ENCODE measurements around the gene ZDHHC11B. TPM values are rescaled to one million over a fixed set of nuclear protein-coding genes. Genes with fewer than 3 reads are reported as not detected.
"Not testable (repeated sequence)": the region's sequence is repeated elsewhere in the genome, so short reads cannot be mapped to it uniquely, and the experiment has no call there.

Gene ZDHHC11B
- polyA plus RNA-seq, 1 donor: 7.3 TPM

DNA sequence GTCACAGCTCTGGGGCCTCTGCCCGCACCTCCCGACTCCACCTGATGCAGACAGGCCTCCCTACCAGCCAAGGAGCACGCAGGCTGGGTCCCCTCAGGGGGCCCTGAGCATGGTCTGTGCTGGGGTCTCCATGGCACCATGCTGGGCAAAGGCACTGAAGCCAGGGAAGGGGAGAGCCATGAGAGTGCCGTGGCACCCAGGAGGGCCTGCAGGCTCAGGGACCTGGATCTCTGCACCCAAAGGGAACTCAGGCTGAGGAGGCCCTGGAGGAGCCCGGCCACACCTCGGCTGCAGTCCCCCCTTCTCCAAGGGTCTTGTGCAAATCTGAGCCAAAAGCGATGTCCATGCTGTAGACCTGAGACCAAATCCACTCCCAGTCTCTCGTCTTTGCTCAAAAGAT is 32.5 kb downstream of the ZDHHC11B start:
- not testable (repeated sequence) for DNase-seq

DNA sequence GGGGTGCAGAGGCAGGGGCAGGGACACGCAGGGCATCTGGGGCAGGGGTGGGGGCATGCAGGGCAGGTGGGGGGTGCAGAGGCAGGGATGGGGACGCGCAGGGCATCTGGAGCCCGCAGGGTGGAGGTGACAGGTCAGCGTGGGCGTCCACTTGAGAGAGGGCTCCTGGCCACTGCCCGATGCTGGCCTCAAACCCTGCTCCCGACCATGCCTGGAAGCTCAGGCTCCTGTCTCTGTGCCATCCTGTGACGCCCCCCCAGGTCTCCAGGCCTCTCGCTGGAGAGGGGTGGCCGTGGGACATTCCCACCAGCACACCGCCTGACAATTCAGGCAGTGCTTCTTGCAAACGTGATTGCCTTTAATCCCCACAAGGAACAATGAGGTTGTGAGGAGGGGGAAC is 33.0 kb downstream of the ZDHHC11B start:
- no peak for DNase-seq

DNA sequence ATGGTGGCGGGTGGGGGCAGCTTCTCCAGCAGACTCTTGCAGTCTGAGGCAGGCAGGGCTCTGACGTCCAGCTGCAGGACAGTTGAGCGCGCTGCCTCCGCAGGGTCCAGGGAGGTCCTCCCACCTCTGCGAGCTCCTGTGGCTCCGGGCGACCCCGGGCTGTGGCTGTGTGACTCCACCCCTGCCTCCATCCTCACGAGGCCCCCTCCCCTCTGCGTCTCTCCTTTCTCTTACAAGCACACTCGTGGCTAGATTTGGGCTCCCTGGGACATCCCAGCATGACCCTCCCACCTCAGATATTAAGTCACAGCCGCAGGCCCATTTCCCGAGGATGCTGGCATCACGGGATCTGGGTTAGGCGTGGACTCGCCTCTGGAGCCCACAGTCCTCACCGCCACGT is 34.3 kb downstream of the ZDHHC11B start:
- not testable (repeated sequence) for DNase-seq

DNA sequence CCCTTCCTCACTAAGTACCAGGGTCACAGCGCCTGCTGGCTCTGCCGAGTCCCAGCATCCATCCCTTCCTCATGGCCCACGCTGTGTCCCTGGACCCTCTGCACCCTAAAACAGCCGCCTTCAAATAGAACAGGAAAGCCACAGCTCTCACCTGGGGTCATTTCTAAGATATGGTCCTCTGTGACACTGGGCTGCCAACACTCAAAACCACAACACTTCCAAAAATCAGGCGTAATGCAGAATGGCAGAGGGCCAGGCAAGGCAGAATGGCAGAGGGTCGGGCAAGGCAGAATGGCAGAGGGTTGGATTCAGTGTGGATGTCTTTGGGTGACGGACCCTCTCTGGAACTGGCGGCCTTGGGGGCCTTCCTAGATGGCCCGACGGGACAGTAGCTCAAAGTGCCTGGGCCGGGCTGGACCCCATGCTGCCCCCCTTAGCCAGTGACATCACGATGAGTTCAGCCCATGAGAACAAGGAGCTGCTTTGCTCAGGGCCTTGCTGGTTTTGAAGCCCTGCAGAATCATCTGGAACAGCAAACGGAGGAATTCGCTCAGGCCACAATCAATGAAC is 35.3 kb downstream of the ZDHHC11B start:
- no peak for DNase-seq

DNA sequence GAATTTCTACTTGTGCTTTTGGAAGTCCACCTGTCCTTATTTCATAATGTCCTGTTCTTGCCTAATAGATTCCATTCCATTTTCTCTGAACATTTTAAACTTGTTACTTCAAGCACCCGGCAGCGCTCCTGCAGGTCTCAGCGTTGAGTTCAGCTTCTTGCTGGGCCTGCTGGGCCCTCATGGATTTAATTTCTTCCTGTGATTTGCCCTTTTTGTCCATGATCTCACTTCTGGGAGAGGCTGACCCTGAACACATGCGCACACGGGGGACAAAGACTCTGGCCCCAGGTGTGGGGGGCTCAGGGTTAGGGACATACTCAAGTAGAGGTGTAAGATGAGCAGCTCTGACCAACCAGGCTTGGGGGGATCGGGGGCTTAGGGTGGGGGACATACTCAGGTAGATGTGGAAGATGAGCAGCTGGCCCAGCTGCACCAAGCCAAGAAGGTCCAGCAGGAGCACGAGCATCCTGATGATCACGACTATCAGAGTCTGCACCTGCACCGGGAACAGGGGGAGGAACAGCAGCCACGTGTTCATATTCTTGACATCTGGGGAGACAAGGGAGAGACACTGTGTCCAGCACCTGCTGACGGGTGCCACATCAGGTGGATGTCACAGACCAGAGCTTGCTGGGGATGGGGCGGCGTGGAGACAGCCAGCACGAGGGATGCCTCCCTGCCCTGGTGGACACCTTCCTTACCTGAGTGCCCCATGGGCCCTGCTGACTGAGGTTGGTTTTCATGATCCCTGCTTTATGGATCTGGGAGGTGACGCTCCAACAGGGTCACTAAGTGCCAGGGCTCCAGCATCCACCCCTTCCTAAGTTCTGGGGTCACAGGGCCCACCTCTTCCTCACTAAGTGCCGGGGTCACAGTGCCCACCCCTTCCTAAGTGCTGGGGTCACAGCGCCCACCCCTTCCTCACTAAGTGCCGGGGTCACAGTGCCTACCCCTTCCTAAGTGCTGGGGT is 36.2 kb downstream of the ZDHHC11B start:
- not testable (repeated sequence) for DNase-seq

DNA sequence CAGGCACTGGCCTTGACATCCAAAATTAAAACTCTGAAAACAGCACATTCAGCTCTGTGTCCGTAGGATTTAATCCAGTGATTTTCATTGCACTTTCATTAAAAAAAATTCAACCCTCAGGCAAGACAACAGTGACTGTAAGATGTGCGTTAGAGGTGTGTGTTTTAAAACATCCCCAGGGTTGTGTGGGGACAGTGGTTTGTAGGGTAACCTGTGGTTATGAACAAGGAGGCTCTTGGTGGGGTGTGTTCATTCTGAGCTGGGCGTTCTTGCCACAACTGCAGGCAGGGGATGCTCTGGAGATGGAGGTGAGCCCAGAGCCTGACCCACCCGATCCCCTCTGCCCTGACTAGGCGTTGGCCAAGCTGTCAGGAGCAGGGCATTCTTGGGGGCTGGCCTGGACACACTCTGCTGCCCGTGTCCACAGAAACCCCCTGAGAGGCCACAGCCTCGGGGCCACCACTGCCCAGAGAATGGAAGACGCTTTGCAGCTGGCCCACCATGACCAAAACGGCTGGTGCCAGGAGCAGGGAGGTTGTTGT is 37.2 kb downstream of the ZDHHC11B start:
- DNase-seq: not testable (repeated sequence)

DNA sequence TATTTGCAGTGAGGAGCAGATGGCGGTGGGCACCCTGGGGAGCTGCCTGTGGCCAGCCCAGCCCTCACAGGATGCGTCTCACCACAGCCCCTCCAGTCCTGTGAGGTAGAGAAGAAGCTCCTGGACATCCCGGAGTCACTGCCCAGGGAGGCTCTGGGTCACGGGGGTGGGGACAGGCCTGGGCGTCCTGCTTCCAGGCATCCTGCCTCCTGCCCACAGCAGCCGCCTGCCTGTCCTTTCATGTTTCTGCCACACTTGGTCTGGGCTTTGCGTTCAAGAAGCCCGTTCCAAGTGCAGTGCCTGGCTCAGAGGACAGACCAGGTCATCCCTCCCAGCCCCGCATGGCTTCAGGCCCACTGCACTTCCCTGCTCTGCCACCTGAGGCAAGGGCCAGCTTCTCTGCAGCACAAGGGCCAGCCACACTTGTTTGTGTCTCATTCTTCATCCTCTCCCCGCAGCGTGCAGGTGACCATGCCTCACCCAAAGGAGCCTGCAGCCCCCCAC is 38.2 kb downstream of the ZDHHC11B start:
- no peak for DNase-seq

DNA sequence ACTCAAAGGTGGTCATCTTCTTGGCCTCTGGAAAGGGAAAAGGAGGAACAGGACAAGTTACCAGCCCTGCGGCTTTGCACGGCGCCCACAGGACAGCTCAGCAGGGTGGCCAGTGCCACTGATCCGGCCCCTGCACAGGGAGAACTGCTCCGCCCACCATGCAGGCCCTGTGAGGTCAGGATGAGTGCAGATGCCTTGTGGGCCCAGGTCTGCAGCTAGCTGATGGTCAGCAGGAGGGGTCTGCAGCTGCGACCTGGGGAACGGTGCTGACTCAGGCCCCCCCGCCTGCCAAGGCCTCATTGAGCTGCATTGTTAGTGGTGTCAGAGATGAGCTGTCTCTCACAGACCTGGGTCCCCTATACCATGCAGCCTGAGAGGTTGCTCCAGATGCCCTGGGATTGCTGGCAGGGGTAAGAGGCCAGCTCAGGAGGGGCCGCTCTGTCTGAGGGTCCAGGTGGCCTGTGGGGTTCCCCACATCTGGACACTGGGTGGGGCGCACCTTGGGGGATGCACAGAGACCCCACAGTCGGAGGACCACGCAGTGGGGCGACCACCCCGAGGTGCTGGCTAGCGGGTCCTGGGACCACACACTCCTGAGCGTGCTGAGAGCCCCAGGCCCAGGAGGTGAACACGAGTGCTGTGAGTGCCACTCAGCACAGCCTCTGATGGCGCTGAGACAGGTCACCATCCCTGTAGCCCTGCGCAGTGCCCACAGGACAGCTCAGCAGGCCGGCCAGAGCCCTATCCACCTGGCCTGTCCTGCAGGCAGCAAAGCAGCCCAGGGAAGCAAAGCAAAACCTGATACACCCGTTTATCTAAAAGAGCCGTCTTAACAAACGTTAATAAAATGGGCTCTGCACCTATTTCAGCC is 39.0 kb downstream of the ZDHHC11B start:
- not testable (repeated sequence) for DNase-seq

DNA sequence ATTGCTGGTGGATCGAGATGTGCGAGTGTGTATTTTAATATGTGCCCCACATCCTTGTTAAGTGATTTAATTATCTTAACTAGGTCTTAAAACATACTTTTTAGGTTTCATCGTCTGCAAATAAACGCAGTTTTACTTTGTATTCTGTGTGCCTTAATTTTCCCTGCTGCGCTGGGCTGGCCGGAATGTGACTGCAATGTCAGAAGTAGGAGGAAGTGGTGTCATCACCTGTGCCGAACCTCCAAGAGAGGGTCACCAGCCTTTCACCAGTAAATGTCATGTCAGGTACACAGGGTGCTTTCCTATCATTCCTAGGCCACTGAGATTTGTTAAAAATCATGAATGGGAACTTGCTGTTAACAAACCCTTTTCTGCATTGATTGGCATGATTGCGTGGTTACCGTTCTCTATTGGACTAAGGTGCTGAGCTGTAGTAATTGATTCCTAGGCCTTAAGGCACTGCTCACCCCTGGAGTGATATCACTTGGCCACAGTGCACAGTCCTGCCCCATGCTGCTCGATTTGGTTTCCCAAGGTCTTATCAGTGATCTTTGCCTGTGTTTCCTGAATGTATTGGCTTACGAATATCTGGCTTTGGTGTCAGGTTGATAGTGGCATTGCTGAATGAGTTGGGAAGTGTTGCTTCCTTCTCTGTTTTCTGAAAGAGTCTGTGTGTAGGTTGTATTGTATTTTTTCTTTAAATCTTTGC is 40.7 kb downstream of the ZDHHC11B start:
- not testable (repeated sequence) for DNase-seq

DNA sequence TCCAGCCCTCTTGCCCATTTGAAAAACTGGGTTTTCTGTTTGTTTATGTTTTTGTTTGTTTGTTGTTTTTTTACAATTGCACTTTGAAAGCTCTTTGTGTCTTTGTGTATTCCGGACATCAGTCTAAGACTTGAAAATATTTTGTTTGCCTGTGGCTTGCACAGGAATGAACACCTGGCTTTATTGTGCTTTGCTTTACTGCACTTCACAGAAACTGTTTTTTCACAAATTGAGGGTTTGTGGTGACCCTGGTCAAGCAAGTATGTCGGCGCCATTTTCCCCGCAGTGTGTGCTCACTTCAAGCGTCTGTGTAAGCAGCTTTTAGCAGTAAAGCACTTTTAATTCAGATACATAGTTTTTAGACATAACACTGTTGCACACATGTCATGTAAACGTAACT is 42.3 kb downstream of the ZDHHC11B start:
- not testable (repeated sequence) for DNase-seq

DNA sequence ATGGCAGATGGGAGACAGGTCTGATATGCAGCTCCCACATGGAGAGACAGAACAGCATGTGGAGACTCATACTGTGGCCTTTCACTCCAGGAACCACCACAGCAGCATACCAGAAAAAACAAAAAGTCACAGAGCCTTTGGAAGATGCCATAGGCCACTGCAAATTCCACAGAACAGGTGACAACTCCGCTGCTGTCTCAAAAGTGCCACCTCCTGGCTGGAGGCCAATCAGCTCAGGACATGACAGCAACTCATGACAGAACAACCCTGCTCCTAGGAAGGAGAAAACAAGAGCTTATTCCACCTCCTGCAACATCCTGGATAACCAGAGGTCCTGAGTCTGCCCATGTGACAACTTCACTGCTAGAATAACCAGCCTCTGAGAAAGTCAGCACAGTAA is 50.4 kb downstream of the ZDHHC11B start:
- DNase-seq: not testable (repeated sequence)

DNA sequence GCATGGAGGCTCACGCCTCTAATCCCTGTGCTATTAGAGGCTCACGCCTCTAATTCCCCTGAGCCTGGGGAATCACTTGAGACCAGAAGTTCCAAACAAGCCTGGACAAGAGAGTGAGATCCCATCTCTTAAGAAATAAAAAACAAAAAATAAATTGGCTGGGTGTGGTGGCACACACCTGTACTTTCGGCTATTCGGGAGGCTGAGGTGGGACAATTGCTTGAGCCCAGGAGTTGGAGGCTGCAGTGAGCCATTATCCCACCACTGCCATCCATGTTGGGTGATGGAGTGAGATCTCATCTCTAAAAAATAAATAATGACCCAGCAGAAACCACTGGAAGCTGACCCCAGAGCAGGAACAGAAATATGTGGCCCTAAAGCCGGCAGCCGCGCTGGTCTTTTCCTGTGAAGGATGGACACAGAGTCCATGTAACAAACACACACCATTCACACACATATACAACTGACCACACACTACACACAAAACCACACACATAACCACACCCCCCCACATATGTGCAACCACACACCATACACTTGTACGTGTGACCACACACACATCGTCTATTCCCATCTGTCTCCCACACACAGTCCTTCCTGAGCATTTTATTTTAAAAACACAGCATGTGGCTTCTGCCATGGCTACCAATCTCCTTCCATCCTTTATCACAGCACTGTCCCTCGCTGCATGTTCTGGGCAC is 51.6 kb downstream of the ZDHHC11B start:
- not testable (repeated sequence) for DNase-seq

DNA sequence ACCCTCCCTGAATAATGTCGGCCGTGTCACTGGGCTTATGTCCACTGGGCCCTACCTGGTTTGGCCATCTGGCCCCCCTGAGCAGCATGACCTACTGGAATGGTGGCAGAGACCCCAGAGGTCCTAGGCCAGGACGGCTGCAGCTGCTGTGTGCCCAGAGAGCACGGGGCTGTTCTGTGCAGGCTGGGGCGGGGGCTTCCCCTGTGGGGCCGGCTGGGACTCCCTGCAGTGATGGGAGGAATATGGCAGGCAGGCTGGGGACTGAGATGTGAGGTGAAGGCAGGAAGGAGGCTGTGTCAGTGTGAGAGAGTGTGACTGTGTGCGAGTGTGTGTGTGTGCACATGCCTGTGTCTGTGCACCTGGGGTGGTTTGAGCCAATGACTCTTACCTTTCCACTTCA is 55.3 kb downstream of the ZDHHC11B start:
- not testable (repeated sequence) for DNase-seq

DNA sequence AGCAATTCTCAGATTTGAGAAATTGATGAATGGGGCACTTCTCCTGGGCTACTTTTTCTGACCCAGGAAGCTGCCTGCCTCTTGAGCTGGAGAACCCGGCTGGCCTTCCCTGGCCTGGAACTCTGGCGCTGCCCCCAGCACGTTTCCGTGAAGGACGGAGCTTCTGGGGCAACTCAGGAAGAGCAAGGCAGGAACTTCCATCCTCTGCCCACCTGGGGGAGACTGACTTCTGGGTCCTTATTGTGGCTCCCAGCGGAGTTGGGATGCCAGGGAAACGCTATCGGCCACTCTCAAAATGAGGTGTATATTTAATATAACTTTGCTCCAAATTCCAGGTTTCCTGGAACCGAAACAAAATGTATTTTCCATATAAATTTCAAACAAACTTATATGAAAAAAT is 57.4 kb downstream of the ZDHHC11B start:
- DNase-seq: not testable (repeated sequence)

DNA sequence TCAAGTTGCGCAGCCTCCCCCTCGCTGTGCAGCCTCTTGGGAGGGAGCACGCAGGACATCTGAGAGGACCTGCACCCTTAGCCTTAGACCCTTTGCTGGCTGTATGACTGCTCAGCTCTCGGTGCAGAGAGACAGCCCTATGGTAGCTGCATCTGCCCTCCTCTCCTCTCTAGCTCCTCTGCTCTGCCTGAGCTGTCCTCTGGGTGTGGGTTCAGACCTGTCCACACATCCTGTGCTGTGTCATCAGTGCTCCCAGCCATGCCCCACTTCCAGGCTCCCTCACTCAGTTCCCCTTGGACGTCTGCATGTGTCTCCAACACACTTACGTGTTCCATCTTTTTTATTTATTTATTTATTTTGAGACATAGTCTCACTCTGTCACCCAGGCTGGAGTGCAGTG is 60.7 kb downstream of the ZDHHC11B start:
- DNase-seq: not testable (repeated sequence)

DNA sequence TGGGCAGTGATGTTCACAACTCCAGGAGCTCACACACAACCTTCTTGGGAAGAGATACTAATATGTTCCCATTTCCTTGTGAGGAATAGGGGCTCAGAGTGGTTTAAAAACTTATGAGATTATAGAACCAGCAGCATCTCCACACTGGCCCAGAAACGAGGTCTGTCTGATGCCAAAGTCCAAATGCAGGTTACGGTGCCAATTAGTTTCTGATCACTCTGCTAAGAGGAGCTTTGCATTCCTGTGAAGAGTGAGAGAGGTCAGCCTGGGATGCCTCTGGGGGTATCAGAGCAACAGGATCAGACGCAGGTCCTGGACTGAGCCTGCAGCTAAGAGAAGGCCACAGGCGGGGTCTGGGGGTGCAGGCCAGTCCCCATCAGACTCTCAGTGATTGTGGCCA is 61.2 kb downstream of the ZDHHC11B start:
- DNase-seq: not testable (repeated sequence)

DNA sequence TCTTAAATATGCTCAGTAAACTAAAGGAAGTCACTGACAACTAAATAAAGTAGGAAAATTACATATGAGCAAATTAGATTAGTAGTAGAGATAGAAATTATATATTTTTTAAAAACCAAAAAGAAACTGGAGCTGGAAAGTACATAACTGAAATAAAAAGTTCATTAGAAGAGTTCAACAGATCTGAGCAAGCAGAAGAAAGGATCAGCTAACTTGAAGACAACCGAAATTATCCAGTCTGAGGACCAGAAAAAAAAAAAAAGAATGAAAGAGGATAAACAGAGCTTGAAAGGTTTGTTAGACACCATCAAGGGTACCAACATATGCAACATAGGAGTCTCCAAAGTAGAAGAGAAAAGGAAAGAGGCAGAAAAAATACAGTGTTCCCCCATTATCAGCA is 65.2 kb downstream of the ZDHHC11B start:
- not testable (repeated sequence) for DNase-seq

DNA sequence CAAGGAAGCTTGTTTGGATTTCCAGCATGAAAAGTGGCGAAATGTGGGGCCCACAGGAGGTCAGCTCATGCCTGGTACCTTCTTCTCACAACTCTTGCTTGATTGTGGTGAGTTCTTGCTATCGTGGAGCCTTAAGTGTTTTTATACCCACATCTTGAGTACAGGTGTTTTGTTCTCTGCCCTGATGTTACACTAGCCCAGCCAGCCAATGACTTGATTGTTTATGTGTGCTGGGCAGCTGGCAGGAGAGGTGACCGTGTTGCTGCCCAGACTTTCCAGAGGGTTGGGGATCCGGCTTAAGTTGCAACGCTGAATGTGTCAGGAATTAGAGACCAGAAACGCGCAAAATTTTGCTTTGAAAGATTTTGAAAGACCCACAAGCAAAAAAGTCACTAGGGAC is 67.4 kb downstream of the ZDHHC11B start:
- DNase-seq: no peak

DNA sequence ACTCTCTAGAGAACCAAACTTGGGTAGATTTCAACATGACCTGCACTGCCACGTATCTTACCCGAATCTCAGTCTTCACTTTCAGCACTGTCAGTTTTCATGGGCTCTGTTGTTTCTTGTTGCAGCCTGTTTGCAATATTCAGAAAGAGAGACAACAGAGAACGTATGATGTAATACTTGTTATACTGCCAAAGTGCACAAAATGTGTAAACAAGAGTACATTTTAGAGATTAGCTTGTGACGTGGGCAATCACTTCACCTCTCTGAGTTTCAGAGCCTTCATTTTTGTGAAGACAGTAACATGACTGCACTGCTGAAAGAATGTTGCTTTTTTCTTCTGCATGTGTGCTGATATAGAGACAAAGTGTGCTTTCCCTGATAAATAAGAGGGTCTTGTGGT is 67.8 kb downstream of the ZDHHC11B start:
- DNase-seq: not testable (repeated sequence)

DNA sequence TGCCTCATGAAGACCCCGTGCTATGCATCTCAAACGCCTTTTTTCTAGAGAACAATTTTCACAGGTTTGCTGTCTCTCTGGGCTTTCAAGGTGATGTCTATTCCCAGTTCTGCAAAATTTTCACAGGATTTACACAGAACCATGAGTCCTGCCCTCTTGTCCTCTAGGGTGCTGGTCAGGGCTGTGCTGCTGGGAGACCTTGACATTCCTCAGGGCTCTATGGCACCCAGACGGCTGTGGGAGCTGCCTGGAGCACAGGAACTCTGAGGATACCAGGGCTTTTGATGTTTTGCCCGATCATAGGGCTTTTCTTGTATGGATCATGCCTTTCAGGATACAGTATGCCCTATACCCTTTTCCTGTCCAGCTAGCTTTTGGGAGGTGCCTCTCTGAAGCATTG is 68.9 kb downstream of the ZDHHC11B start:
- not testable (repeated sequence) for DNase-seq
